PFSK-1 (cell line): ENCODE results near the gene YPEL4.

Experiments used
- TAF1 ChIP-seq: IDR thresholded peaks from 2 replicates; pipeline ENCODE4 v1.6.1; 2012; ENCODE audit warnings: low read length, control low read depth, borderline replicate concordance; ENCODE audit not compliant: insufficient read depth
- TF ChIP-seq, protein P1 (sequence below), 2 experiments: IDR thresholded peaks; 2 replicates each; pipeline versions ENCODE4 v1.6.1 to v1.8.0; 2011 to 2012; ENCODE audit warnings: low read depth in 2 of 2, low read length in 2 of 2, control low read depth in 1 of 2, inconsistent platforms in 1 of 2, mild to moderate bottlenecking in 1 of 2, moderate library complexity in 1 of 2; ENCODE audit not compliant: insufficient read depth in 1 of 2

- TF ChIP-seq, protein P1, sequence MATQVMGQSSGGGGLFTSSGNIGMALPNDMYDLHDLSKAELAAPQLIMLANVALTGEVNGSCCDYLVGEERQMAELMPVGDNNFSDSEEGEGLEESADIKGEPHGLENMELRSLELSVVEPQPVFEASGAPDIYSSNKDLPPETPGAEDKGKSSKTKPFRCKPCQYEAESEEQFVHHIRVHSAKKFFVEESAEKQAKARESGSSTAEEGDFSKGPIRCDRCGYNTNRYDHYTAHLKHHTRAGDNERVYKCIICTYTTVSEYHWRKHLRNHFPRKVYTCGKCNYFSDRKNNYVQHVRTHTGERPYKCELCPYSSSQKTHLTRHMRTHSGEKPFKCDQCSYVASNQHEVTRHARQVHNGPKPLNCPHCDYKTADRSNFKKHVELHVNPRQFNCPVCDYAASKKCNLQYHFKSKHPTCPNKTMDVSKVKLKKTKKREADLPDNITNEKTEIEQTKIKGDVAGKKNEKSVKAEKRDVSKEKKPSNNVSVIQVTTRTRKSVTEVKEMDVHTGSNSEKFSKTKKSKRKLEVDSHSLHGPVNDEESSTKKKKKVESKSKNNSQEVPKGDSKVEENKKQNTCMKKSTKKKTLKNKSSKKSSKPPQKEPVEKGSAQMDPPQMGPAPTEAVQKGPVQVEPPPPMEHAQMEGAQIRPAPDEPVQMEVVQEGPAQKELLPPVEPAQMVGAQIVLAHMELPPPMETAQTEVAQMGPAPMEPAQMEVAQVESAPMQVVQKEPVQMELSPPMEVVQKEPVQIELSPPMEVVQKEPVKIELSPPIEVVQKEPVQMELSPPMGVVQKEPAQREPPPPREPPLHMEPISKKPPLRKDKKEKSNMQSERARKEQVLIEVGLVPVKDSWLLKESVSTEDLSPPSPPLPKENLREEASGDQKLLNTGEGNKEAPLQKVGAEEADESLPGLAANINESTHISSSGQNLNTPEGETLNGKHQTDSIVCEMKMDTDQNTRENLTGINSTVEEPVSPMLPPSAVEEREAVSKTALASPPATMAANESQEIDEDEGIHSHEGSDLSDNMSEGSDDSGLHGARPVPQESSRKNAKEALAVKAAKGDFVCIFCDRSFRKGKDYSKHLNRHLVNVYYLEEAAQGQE (IDR thresholded peaks at IDR 0.05; ENCODE audit: insufficient read depth in 1 of 2, low read depth in 2 of 2, low read length in 2 of 2): no peak
- no peak for TF ChIP-seq TAF1
Observed at GRCh38 chr11:57662893-57663292, 13.2 kb upstream of the YPEL4 start.
